GM21367 (cell line): ENCODE data around the gene ARID3C.
A peak's percentile ranks its signal among the peaks of the same experiment; 100 is the strongest.
"Not testable (repeated sequence)": the region's sequence is repeated elsewhere in the genome, so short reads cannot be mapped to it uniquely, and the experiment has no call there.

Source experiments
- ATAC-seq: cut with Tn5 transposase; IDR thresholded peaks from one replicate; pipeline ENCODE4 v1.9.1; 2021; ENCODE audit not compliant: unreplicated experiment

ARID3C gene

GRCh38 chr9:34653151-34654072 is 24.5 kb upstream of the ARID3C start:
- no peak for ATAC-seq

DNA sequence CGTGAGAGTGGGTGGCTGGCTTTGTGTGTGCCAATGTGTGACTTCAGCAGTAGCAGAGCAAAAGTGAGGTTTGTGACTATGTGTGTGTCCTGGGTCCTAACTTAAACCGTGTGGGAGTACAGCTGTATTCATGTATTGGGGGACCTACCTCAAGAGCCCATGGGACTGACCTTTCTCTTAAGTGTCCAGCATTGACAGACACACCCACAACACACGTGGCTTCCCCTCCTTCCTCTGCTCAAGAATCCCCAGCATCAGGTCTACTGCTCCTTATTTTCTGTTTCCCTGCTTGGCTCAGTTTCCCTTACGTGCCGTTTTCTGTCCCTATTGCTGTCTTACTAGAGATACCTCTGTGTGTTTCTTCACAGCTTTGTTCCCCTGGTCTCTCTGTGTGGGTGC is 23.7 kb upstream of the ARID3C start:
- ATAC-seq: no peak

DNA sequence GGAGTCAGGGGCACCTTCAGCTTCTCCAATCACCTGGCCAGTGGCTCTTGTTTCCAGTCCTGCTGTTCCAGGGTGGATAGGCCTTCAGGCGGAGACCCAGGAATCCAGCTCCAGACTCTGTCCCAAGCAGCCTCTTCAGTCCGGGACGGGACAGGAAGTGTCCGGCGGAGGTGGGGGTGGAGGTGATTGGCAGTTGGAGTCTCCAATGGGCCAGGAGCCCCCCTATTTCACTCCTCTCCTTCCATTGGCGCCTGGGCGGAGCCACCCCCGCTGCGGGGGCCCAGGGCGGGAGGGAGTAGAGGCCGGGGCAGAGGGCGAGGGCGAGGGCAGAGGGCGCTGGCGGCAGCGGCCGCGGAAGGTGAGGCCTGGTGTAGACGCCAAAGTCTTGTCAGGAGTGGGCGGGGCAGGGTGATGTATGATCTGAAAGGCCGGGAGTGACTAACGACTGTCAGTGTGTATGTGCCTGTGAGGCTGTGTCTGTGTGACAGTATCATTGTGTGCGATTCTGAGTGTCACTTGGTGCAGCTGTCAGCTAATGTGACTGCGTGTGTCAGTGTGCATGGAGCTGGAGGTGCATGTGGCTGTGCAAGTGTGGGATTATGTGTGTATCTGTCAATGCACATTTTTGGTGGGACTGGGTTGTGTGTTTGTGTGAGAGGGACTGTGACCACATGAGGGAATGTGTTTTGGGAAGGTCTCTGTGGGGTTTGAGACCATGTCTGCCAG is 23.2 kb upstream of the ARID3C start, which contains the start of gene IL11RA:
TSS of gene IL11RA (plus strand) at position 310 of the 726 bp plus-strand sequence. CDS start 3,033 bp downstream, outside the sequence.
- ATAC-seq: no peak

DNA sequence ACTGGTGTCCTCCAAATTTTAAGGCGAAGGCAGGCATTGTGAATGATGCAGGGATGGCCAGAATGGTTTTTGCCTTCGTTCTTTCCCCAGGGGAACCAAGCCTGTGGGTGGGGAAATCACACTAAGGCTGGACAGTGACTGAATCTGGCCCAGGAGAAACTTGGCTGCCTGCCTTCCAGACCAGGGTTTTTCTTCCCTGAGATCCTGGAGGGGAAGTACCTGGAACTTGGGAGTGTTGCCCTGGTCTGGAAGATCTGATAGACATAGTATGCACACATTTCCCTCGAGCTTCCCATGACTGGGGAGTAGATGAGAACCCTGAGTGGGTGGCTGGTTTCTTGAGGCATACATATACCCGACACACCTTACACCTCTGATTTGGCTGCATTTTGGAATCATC is 22.5 kb upstream of the ARID3C start:
- ATAC-seq: no peak

- no peak for ATAC-seq
These were observed 21.9 kb upstream of the ARID3C start for GRCh38 chr9:34650816-34651215.

DNA sequence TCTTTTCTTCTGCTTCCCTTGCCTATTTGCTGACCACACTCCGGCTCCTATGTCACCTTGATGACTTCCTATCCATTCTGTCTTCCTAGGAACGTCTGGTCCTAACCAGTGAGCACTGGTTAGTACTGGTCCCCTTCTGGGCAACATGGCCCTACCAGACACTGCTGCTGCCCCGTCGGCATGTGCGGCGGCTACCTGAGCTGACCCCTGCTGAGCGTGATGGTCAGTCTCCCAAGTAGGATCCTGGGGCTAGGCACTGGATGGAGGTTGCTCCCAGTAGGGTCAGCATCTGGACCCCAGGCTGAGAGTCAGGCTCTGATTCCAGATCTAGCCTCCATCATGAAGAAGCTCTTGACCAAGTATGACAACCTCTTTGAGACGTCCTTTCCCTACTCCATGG is 19.8 kb upstream of the ARID3C start:
- no peak for ATAC-seq

DNA sequence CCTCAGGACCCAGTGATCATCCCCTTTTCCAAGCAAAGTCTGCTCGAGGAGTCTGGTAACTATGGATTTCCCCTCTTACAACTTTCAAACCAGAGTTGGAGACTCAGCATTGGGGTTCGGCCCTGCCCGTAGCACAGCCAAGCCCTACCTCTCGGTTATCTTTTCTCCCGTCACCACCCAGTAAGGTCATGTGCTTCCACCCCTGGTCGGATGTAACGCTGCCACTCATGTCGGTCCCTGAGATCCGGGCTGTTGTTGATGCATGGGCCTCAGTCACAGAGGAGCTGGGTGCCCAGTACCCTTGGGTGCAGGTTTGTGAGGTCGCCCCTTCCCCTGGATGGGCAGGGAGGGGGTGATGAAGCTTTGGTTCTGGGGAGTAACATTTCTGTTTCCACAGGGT is 18.8 kb upstream of the ARID3C start:
- no peak for ATAC-seq

GRCh38 chr9:34647084-34647403 is 18.2 kb upstream of the ARID3C start:
- no peak for ATAC-seq

DNA sequence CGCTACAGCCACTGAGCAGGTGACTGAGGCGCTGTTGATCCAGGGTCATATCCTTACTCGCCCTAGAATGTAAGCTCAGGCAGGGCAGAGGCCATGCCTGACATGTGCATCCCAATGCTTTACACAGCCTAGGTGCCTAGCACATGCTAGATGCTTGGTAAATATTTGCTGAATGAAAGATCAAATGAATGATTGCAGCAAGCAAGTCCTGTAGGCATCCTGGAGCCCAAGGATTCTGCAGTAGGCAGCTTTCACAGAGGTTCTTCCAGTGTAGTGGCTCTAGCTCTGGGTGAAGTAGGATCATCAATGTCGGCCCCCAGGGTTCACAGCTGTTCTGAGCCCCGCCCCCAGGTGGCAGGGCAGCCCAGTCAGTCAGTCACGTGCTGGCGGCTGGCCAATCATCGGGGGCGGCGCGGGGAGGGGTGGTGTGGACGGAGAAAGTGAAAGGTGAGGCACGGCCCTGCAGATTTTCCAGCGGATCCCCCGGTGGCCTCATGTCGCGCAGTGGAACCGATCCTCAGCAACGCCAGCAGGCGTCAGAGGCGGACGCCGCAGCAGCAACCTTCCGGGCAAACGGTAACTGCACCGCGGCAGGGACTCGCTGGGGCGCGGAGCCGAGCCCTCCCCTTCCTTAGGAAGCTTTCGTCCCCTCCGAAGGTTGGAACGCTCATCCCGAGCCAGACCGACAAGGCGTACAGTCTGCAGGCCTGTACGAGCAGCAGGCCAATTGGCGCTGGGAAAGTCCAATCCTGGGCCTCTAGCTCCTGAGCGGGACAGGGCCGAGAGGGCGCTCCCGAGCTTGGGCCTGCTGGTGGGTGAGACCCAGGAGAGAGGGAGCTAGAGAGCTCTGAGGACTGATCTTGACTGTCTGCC is 17.6 kb upstream of the ARID3C start, which contains the start of gene GALT:
TSS of gene GALT (plus strand) at position 465 of the 873 bp plus-strand sequence. CDS start at position 495, 30 bp downstream.
- peak; percentile 69 for ATAC-seq

DNA sequence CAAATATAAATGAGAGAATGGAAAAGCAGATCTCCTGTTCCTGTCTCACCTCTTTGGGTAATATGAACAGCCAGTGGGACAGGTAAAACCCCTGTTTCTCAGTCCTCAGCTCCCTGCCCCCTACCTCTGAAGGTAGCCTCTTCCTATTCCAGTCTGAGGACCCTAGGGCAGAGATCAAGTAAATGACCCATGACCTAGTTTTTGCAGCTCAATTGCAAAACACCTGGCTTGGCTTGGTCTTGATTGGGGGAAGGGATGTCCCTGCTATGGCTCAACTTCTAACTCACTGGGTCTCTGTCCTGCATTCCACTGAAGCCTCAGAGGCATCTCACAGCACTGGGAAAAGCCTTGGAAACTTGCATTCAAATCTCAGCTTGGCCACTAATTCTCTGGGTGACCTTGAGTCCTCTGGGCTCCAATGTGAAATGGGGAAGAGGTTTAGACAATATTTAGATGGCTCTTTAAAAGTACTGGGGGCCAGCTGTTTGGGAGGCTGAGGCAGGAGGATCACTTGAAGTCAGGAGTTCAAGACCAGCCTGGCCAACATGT is 16.0 kb upstream of the ARID3C start:
- no peak for ATAC-seq

GRCh38 chr9:34642679-34643078 is 13.8 kb upstream of the ARID3C start:
- ATAC-seq: no peak

GRCh38 chr9:34639322-34639721 is 10.5 kb upstream of the ARID3C start:
- not testable (repeated sequence) for ATAC-seq

DNA sequence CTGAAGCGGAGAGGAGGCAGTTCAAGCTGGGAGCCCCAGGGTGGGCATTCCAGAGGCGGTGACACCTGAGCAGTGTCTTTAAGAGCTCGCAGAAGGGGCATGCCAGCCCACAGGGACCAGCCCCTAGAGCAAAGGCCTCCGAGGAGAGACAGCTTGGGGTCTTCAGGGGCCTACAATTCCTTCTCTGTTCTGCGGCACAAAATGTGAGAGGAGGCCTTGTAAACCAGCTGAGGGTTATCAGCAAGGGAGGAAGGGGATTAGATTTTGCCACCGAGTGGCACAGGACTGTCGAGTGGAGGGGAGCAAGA is 9.2 kb upstream of the ARID3C start:
- ATAC-seq: no peak

DNA sequence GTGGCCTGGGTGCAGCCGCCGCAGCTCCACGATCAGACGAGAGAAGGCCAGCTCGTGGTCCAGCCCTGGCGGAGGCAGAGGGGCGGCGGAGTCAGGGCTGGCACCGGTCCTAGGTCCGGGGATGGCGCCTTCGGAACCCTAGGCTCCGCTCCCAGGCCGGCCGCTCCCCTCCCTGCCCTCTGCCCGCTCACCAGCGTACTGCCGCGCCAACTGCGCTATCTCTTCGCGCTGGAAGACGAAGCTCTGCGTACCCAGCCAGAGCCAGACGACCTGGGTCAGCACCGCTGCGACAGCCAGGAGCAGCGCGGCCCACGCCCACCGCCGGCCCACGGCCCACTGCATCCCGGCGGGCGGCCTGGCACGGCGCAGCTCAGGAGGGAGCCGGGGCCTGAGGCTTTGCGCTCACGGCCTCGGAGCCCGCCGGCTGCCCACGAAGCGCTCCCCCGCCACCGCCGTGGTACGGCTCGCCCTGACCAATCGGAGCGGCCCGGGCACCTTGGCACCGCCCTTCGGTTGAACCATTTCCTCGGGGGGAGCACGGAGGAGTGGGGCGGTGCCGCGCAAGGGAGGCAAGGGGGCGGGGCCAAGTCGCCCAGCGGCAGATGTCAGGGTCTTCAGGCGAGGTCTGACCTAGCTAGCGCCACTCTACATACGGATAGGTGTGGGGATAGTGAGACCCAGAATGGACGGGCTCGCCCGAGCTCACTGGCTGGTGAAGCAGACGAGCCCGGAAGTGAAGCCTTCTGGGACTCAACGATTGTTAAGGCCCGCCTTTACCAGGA is 8.7 kb upstream of the ARID3C start, which contains the start of gene SIGMAR1:
TSS of gene SIGMAR1 (minus strand) at position 432 of the 782 bp plus-strand sequence. CDS start at position 342, 90 bp downstream.
- ATAC-seq: peak; percentile 69

- ATAC-seq: peak; percentile 8
These were observed 8.0 kb upstream of the ARID3C start for GRCh38 chr9:34636791-34637355.

- no peak for ATAC-seq
These were observed 6.7 kb upstream of the ARID3C start for GRCh38 chr9:34635556-34635955.

- no peak for ATAC-seq
These were observed 5.8 kb upstream of the ARID3C start for GRCh38 chr9:34634551-34635248.

GRCh38 chr9:34633851-34634550 is 5.1 kb upstream of the ARID3C start:
- no peak for ATAC-seq
